Measurements from ENCODE around the gene PARVG. TPM values are rescaled to one million over a fixed set of nuclear protein-coding genes. Genes with fewer than 3 reads are reported as not detected.

The PARVG gene
- total RNA-seq, 1 experiment from 2014 or later = 1.3 TPM

DNA sequence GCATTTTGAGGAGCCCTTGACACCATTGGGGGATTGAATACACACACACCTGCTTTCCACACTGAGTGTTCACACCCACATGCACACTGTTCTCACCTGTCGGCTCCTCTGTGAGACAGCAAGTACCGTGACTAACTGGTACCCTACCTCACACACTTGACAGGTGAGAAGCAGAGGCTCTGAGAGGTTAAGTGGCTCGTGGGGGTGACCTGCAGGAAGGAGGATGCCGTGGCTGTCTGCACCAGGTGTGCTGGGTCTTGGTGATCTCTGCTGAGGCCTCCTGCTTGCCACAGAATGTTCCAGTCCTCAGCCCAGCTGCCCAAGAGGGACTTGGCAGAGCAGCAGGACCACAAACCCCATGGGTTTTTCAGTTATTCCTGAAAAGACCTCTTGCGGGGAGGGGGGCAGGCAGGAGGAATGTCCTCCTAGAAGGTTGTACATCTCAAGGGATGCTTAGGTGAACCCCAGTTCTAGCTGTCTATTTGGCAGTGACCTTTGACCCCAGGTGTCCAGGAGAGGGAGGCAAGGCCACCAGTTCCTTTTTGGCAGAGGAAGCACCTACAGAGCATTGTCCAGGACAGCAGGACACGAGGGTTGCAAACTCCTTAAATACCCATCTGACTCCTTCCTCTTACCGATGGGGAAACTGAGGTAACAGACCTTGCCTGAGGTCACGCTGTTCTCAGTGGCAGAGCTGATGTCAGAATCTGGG lies 66.0 kb downstream of the PARVG start:
- Histone ChIP-seq H3K4me2 (ENCODE audit: insufficient read depth, insufficient read length, low read length) (no peak overlapping the region), H3K27me3 (ENCODE audit: insufficient read depth, low read length) (no peaks in the 10 kb centered on the region), H2BK12ac (ENCODE audit: insufficient read length, low read depth, low read length) (no peak overlapping the region), H3K79me1 (ENCODE audit: insufficient read depth, low read depth, low read length, poor library complexity, severe bottlenecking) (no peaks in the 10 kb centered on the region), H3K9ac (ENCODE audit: extremely low read depth, insufficient read length, low read length) (no peak overlapping the region), H3K23ac (ENCODE audit: insufficient read length, low read depth, low read length) (no peak overlapping the region), H3K4me1 (ENCODE audit: insufficient read depth, low read length) (no peaks in the 10 kb centered on the region), H3K27ac (ENCODE audit: insufficient read length, low read depth, low read length) (no peak overlapping the region), H2BK20ac (ENCODE audit: low read depth, low read length, poor library complexity, severe bottlenecking) (no peak overlapping the region), H2BK120ac (ENCODE audit: low read depth, low read length, poor library complexity, severe bottlenecking) (no peak overlapping the region), H4K20me1 (ENCODE audit: control insufficient read depth, insufficient read depth, insufficient read length) (no peaks in the 10 kb centered on the region), H3T11ph (ENCODE audit: low read length) (no peak overlapping the region), H4K91ac (ENCODE audit: insufficient read length, low read depth, low read length) (no peak overlapping the region), H2BK5ac (ENCODE audit: insufficient read length, low read length) (no peak overlapping the region), H3K79me2 (ENCODE audit: insufficient read depth, low read length) (no peaks in the 10 kb centered on the region), H2AFZ (ENCODE audit: low read length) (no peak overlapping the region), H4K5ac (ENCODE audit: insufficient read length, low read depth, low read length) (no peak overlapping the region), H3K23me2 (ENCODE audit: insufficient read length, low read depth, low read length, poor library complexity, severe bottlenecking) (no peaks in the 10 kb centered on the region), H4K8ac (replicated peaks; ENCODE audit: insufficient read length, low read depth, low read length) (no peak overlapping the region), H3K4ac (ENCODE audit: low read depth, low read length) (no peak overlapping the region), H3K14ac (ENCODE audit: insufficient read depth, low read length) (no peak overlapping the region), H2BK15ac (ENCODE audit: low read depth, low read length) (no peak overlapping the region), H3K56ac (ENCODE audit: insufficient read length, low read depth, low read length) (no peak overlapping the region), H2AK5ac (ENCODE audit: insufficient read length, low read length) (no peak overlapping the region), H3K18ac (ENCODE audit: insufficient read length, low read depth, low read length) (no peak overlapping the region), H3K9me3 (ENCODE audit: control insufficient read depth, low read depth, low read length) (no peaks in the 10 kb centered on the region)
- Mint-ChIP-seq H3K4me1 (no peaks in the 10 kb centered on the region), H3K27ac (no peak overlapping the region), H3K4me3 (no peak overlapping the region), H3K27me3 (ENCODE audit: low read depth) (peaks cover 3% of the 10 kb centered on the region), H3K36me3 (ENCODE audit: insufficient read depth in 1 of 3, low read depth in 3 of 3) (peaks cover 13 to 23% (median 16%) of the 10 kb centered on the region in 3 experiments; a peak in 6 of 7 replicates), H3K9me3 (peaks cover 21 to 25% of the 10 kb centered on the region in 2 experiments)
- TF ChIP-seq, protein P1, sequence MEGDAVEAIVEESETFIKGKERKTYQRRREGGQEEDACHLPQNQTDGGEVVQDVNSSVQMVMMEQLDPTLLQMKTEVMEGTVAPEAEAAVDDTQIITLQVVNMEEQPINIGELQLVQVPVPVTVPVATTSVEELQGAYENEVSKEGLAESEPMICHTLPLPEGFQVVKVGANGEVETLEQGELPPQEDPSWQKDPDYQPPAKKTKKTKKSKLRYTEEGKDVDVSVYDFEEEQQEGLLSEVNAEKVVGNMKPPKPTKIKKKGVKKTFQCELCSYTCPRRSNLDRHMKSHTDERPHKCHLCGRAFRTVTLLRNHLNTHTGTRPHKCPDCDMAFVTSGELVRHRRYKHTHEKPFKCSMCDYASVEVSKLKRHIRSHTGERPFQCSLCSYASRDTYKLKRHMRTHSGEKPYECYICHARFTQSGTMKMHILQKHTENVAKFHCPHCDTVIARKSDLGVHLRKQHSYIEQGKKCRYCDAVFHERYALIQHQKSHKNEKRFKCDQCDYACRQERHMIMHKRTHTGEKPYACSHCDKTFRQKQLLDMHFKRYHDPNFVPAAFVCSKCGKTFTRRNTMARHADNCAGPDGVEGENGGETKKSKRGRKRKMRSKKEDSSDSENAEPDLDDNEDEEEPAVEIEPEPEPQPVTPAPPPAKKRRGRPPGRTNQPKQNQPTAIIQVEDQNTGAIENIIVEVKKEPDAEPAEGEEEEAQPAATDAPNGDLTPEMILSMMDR (conservative IDR thresholded peaks at IDR 0.05) = no peak
- no peak for DNase-seq
- WGBS (ENCODE audit: extremely low coverage, insufficient read length, low lambda C conversion rate) = no CpG with 5 or more reads among the region's 8 CpGs

Data from H9 (cell line).